ENCODE data around the gene GRID2. TPM values are rescaled to one million over a fixed set of nuclear protein-coding genes. Genes with fewer than 3 reads are reported as not detected.

Gene GRID2
- total and polyA plus RNA-seq, 4 donors: under 0.01 to 0.02 TPM; not detected in 2

DNA sequence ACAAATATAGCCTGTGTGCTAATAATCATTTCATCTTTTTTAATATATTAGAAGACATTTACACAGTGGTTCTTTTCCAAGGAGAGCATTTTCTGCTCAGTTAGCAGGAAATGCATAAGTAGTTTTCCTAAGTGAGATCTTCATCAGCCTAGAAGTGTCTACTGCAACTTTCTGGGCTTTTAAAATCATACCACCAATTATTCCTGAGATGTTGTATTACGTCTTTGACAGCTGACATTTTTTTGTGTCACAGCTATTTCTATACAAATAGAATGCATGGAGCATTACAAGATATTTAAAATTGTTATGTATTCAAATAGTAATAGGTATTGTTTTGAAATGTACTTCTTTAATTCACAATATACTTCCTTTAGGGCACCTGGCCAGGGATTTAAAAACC is 158.0 kb downstream of the GRID2 start:
- no peak for DNase-seq (ENCODE audit: low spot score)
- Histone ChIP-seq H3K9ac (ENCODE audit: low read depth in 1 of 2, low read length in 2 of 2) (no peak overlapping the region), H3K4me1 (ENCODE audit: control insufficient read depth in 4 of 4, insufficient read depth in 4 of 4, low read length in 3 of 4) (no peaks in the 10 kb centered on the region), H3K36me3 (ENCODE audit: control insufficient read depth in 4 of 4, insufficient read depth in 3 of 4, low read depth in 1 of 4, low read length in 3 of 4) (no peaks in the 10 kb centered on the region), H3K27me3 (ENCODE audit: control insufficient read depth in 4 of 4, insufficient read depth in 4 of 4, low read length in 3 of 4) (no peaks in the 10 kb centered on the region), H3K27ac (ENCODE audit: low read depth in 1 of 2, low read length in 2 of 2) (no peak overlapping the region), H3K9me3 (ENCODE audit: control insufficient read depth in 4 of 4, low read length in 3 of 4) (no peaks in the 10 kb centered on the region), H3K4me3 (ENCODE audit: low read depth in 1 of 3, low read length in 3 of 3) (no peak overlapping the region)
- TF ChIP-seq NR2F2 (IDR thresholded peaks at IDR 0.05) (no peak), FOXA2 (IDR thresholded peaks at IDR 0.05) (no peak), GABPA (IDR thresholded peaks at IDR 0.05 in 1 of 2, conservative IDR thresholded peaks at IDR 0.05 in 1 of 2) (no peak), JUND (IDR thresholded peaks at IDR 0.05) (no peak), HNF4G (IDR thresholded peaks at IDR 0.05) (no peak), YY1 (IDR thresholded peaks at IDR 0.05) (no peak), ATF3 (IDR thresholded peaks at IDR 0.05) (no peak)
- TF ChIP-seq, protein P1, sequence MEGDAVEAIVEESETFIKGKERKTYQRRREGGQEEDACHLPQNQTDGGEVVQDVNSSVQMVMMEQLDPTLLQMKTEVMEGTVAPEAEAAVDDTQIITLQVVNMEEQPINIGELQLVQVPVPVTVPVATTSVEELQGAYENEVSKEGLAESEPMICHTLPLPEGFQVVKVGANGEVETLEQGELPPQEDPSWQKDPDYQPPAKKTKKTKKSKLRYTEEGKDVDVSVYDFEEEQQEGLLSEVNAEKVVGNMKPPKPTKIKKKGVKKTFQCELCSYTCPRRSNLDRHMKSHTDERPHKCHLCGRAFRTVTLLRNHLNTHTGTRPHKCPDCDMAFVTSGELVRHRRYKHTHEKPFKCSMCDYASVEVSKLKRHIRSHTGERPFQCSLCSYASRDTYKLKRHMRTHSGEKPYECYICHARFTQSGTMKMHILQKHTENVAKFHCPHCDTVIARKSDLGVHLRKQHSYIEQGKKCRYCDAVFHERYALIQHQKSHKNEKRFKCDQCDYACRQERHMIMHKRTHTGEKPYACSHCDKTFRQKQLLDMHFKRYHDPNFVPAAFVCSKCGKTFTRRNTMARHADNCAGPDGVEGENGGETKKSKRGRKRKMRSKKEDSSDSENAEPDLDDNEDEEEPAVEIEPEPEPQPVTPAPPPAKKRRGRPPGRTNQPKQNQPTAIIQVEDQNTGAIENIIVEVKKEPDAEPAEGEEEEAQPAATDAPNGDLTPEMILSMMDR (IDR thresholded peaks at IDR 0.05; ENCODE audit: low read depth, low read length, missing input control): no peak
- TF ChIP-seq, protein P2, sequence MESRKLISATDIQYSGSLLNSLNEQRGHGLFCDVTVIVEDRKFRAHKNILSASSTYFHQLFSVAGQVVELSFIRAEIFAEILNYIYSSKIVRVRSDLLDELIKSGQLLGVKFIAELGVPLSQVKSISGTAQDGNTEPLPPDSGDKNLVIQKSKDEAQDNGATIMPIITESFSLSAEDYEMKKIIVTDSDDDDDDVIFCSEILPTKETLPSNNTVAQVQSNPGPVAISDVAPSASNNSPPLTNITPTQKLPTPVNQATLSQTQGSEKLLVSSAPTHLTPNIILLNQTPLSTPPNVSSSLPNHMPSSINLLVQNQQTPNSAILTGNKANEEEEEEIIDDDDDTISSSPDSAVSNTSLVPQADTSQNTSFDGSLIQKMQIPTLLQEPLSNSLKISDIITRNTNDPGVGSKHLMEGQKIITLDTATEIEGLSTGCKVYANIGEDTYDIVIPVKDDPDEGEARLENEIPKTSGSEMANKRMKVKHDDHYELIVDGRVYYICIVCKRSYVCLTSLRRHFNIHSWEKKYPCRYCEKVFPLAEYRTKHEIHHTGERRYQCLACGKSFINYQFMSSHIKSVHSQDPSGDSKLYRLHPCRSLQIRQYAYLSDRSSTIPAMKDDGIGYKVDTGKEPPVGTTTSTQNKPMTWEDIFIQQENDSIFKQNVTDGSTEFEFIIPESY (IDR thresholded peaks at IDR 0.05): no peak
- TF ChIP-seq, protein P3, sequence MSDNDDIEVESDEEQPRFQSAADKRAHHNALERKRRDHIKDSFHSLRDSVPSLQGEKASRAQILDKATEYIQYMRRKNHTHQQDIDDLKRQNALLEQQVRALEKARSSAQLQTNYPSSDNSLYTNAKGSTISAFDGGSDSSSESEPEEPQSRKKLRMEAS (IDR thresholded peaks at IDR 0.05): no peak
- WGBS: 61% methylated on average over 1 of the region's 1 CpG

GRCh38 chr4:92477298-92477697 is 173.5 kb downstream of the GRID2 start:
- H3K36me3 ChIP-seq (ENCODE audit: control insufficient read depth in 4 of 4, insufficient read depth in 3 of 4, low read depth in 1 of 4, low read length in 3 of 4): no peaks in the 10 kb centered on the region
- WGBS: 75% methylated on average over 1 of the region's 1 CpG
- no peak overlapping the region for H3K27ac ChIP-seq (ENCODE audit: low read depth in 1 of 2, low read length in 2 of 2)
- DNase-seq (ENCODE audit: low spot score): no peak
- peaks cover 0 to 2% (median 0%) of the 10 kb centered on the region in 4 donors for H3K27me3 ChIP-seq (ENCODE audit: control insufficient read depth in 4 of 4, insufficient read depth in 4 of 4, low read length in 3 of 4)
- H3K9me3 ChIP-seq (ENCODE audit: control insufficient read depth in 4 of 4, low read length in 3 of 4): no peaks in the 10 kb centered on the region
- no peak overlapping the region for H3K9ac ChIP-seq (ENCODE audit: low read depth in 1 of 2, low read length in 2 of 2)
- TF ChIP-seq, protein P2 (IDR thresholded peaks at IDR 0.05): no peak
- TF ChIP-seq NR2F2 (IDR thresholded peaks at IDR 0.05): no peak
- TF ChIP-seq HNF4G (IDR thresholded peaks at IDR 0.05): no peak
- TF ChIP-seq GABPA (IDR thresholded peaks at IDR 0.05 in 1 of 2, conservative IDR thresholded peaks at IDR 0.05 in 1 of 2): no peak
- no peak for TF ChIP-seq TAF1 (conservative IDR thresholded peaks at IDR 0.05)
- TF ChIP-seq, protein P3 (IDR thresholded peaks at IDR 0.05): no peak
- TF ChIP-seq ATF3 (IDR thresholded peaks at IDR 0.05): no peak
- no peak for TF ChIP-seq SP1 (IDR thresholded peaks at IDR 0.05)
- no peak for TF ChIP-seq RAD21 (IDR thresholded peaks at IDR 0.05)
- no peak for TF ChIP-seq YY1 (IDR thresholded peaks at IDR 0.05)
- no peak for TF ChIP-seq RXRA (IDR thresholded peaks at IDR 0.05)
- TF ChIP-seq EGR1 (IDR thresholded peaks at IDR 0.05; ENCODE audit: low read depth in 2 of 2): no peak
- TF ChIP-seq FOXA1 (IDR thresholded peaks at IDR 0.05): no peak
- TF ChIP-seq JUND (IDR thresholded peaks at IDR 0.05): no peak
- no peak for TF ChIP-seq FOXA2 (IDR thresholded peaks at IDR 0.05)
- TF ChIP-seq HNF4A (conservative IDR thresholded peaks at IDR 0.05): no peak
- TF ChIP-seq, protein P1 (IDR thresholded peaks at IDR 0.05; ENCODE audit: low read depth, low read length, missing input control): no peak
- no peak overlapping the region for H3K4me3 ChIP-seq (ENCODE audit: low read depth in 1 of 3, low read length in 3 of 3)
- H3K4me1 ChIP-seq (ENCODE audit: control insufficient read depth in 4 of 4, insufficient read depth in 4 of 4, low read length in 3 of 4): no peaks in the 10 kb centered on the region

All from liver (tissue), 9 donors.